GM18907 (cell line): ENCODE data around the gene RNF26.

Source experiments
- ATAC-seq: cut with Tn5 transposase; IDR thresholded peaks from one replicate; pipeline ENCODE4 v1.9.1; 2021; ENCODE audit warnings: mild to moderate bottlenecking, moderate library complexity; ENCODE audit not compliant: unreplicated experiment

The RNF26 gene

DNA sequence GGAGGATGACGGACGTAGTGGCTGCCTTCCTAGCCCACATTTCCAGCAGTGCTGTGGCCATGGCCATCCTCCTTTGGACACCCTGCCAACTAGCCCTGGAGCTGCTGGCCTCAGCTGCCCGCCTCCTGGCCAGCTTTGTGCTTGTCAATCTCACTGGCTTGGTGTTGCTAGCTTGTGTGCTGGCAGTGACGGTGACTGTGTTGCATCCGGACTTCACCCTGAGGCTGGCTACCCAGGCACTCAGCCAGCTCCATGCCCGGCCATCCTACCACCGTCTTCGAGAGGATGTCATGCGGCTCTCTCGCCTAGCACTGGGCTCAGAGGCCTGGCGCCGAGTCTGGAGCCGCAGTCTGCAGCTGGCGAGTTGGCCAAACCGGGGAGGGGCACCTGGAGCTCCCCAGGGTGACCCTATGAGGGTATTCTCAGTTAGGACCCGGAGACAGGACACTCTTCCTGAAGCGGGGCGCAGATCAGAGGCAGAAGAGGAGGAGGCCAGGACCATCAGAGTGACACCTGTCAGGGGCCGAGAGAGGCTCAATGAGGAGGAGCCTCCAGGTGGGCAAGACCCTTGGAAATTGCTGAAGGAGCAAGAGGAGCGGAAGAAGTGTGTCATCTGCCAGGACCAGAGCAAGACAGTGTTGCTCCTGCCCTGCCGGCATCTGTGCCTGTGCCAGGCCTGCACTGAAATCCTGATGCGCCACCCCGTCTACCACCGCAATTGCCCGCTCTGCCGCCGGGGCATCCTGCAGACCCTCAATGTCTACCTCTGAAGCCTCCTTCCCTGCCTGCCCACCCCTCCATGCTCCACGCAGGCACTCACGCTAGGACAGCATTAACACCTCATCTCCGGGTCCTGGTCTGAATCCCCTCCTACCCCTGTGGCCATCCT, 1.6 kb downstream of the RNF26 start:
- no peak for ATAC-seq

DNA sequence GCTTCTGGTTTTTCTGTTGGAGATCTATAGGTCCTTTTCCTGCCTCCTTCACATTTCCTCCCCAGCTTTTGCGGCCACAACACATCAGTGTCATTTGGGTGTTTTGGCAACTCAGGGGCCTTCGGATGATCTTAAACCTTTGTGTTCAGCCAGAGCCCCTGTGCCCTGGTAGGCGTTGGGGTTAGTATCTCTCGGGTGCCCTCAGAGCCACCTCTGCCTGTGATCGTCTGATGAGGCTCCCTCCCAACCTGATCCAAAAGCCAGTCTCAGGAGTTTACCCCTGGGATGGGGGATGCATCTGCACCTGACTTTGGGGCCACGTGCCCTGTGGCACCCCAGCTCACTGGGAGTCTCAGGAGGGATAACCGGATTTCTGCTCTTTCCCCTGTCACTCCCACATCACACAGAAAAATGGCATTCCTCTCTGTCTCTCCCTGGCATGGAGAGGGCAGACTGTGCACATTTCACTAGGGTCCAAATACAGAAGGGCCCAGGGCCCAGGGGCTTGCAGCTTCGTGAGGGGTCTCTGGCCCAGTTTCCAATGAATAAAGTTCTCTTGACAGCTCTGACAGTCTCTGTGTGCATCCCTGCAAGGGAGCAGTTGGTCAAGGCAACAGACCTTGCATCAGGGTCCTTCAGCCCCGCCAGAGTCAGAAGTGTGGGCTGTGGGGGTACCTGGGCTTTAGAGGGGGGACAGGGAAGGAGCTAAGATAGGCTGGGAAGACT, 2.6 kb downstream of the RNF26 start:
- ATAC-seq, result no peak

DNA sequence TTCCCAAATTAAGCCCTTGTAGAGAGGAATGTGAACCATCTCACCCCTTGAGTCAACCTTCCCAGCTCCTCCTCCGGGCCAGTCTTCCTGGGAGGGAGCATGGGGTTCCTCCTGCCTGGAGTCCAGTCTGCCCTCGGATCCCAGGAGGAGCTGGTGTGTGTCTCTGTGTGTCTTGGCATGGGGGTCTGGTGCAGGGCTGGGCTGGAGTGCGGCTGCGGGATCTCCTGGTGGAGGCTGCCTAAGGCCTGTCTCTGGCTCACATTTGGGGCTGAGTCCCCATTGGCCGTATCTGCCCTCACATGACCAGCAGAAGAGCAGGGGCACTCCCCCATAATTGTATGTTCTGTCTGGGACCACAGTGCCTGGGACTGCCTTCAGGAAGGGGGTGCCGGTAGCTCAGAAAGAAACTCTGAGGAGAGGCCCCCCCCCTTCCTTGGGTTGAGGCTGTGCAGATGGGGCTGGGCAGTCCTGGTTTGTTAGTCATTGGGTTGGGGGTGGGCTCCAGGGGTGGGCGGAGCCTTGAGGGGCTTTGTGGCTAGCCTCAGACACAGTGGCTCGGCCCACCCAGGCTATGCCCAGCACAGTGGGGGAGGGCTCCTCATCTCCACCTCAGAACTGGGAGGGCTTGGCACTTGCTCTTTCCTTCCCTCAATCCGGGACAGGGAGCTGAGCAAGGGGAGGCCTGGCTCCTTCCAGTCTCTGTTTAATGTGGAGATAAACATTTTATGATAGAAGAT, 3.4 kb downstream of the RNF26 start:
- no peak for ATAC-seq

DNA sequence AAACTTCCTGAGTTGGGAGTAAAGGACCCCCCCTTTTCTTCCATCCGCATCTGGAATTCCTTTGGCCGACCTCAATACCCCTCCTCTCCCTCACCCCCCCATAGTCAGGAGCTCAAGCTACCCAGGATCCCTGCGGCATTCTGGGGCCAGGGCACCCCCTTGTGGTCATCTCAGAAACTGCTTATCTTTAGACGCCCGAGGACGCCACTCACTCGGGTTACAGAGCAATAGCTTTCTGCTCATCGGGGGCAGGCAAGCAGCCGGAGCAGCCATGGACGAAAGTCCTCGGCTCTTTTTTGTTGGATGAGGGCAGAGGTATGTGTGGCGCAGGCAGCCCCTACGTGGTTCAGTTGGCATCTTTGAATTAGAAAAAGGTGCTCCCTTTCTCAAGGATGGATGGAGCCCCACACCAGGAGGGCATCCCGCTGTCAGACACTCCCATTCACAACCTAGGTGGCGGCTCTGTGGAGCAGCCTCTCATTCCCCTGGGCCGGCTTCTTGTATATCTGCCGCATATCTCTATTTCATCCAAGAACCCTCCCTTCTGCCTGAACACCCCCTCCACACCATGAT, 4.1 kb downstream of the RNF26 start:
- peak; percentile 26 for ATAC-seq

DNA sequence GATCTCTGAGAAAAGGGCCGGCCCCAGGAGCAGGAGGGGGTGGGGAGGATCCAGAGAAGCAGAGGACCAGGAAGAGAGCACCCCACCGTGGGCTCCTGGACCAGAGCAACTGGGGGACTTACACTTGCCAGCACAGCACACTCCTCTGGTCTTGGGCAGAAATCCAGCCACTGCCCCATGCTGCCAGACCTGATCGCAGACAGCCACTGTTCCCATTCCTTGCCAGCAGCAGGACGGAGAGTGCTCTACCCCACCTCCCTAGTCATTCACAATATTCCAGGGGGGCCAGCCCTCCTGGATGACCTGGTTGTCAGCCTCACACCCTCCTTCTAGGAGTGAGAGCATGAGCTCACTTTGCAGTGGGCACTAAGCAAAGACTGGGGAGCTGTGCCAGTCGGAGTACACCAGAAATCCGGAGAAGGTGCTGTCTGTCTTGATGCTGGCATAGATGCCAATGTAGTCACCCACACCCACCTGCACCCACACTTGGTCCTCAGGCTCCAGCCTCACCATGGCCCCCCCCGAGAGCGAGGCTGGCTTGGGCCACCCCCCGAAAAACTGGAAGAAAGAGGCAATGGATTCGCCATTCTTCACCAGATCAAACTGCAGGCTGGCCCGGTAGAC, 4.8 kb downstream of the RNF26 start:
- ATAC-seq, result no peak

DNA sequence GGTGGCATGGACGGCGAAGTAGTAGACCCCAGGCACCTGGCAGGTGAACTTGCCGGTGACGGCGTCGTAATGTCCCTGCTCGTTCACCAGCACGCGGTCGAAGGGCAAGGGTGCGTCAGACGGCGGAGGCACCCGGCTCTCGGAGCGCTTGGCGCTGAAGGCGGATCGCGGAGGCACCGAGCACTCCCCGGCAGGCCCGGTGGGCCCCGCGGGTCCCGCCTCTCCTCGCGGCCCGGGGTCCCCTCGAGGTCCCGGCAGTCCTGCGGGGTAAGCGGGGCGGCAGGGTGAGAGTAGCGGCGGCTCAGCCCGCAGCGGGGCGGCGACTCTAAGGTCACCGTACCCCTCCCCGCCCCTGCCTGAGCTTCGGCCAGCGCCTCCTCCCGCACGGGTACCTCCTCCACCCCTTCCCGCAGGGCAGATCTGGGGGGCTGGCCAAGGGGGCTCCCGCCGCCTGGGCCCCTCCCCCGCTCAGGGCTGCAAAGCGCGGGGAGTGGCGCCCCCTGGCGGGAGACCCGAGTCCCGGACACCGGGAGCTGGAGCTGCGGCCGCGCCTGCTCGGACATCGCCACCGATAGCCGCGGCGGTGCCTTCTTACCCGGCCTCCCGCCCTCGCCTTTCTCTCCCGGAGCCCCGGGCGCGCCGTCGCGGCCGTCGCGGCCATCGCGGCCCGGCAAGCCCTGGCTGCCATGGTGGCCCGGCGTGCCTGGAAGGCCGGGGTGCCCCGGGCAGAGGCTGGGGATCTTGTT, 5.4 kb downstream of the RNF26 start:
- ATAC-seq, result peak; percentile 35

DNA sequence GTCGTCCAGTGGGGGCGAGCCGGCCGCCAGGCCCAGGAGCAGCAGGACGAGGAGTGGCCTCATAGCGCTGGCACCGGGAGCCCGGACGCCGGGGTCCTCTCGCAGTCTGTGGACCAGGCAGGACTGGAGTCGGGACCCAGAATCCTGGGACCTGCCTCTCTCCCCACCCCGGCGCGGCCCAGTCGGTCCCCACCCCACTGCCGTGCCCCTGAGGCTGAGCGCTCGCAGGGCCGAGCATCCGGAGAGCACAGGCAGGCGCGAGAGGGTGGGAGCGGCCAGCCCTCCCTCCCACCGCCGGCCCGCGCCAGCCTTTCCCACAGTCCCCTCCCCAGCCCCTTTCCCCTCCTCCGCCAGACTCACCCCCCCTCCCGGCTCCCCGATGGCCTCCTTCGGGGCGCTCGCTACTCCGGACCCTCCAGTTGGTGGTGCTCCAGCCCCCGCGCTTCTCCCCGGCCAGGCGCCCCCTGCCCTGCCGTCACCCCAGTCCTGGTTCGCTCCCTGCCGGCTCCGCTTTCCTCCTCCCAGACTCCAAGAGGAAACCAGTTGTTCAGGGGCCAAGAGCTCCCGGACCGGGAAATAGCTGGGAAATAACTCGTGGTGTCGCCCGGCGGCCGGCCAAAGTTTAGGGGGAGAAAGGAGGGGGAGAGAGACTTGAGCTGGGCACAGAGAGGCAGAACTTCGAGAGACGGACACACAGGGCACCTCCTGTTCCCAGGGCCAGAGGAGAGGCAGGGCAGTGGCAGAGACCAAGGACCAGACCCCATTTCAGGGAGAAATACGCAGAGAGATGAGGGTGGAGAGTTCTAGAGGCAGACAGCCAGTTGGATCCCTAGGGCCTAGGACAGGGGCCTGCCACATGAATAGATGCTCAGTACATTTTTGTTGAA, 6.3 kb downstream of the RNF26 start, which contains the start of gene C1QTNF5:
C1QTNF5 (minus strand) TSS at position 549 of the 887 bp plus-strand sequence; CDS start at position 63, 486 bp downstream.
- no peak for ATAC-seq

DNA sequence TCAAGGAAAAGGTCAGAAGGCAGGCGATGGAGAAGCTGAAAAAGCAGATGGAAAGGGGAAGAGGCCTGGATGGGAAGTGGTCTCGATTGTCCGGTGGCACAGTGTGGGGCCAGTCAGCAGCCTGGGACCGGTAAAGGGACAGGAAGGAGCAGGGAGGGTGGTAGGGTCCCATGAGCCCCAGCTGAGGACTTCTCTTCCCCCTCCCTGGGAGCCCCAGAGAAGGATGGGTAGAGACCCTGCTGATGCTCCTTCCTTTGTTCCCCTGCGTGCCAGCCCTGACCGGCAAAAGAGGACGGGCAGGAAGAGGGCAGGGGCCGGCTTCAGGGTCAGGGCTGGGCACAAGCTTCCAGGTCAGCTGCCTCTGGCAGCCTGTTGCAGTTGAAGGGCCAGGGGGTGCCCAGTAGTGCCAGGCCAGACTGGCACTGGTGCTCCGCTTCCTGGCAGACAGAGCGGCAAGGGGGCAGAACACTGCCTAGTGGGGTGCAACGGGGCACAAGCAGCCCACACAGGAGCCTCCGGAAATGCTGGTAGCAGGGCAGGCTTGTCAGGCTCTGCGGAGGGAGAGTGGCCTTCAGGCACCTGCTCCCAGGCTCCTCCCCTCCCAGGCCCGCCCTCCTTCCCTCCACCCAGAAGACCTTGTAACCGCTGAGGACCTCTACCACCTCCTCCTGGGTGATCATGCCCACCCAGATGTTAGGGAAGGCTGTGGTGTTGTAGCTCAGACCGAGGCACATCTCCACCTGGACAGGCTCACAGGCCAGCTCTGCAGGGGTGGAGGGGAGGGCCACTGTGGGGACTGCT, 7.1 kb downstream of the RNF26 start:
- ATAC-seq, result no peak

DNA sequence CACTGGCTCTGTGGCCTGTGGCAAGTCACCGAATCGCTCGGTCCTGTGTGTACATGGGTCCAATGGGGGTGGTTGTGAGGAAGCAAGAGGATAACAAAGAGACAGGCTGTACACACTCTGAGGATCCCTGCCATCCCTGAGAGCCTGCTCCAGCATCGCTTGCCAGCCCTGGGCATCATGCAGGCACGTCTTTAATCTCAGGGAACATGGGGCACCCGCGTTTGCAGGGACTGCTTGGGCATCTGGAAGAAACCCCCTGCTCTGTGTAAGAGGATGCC, 7.6 kb downstream of the RNF26 start:
- no peak for ATAC-seq

DNA sequence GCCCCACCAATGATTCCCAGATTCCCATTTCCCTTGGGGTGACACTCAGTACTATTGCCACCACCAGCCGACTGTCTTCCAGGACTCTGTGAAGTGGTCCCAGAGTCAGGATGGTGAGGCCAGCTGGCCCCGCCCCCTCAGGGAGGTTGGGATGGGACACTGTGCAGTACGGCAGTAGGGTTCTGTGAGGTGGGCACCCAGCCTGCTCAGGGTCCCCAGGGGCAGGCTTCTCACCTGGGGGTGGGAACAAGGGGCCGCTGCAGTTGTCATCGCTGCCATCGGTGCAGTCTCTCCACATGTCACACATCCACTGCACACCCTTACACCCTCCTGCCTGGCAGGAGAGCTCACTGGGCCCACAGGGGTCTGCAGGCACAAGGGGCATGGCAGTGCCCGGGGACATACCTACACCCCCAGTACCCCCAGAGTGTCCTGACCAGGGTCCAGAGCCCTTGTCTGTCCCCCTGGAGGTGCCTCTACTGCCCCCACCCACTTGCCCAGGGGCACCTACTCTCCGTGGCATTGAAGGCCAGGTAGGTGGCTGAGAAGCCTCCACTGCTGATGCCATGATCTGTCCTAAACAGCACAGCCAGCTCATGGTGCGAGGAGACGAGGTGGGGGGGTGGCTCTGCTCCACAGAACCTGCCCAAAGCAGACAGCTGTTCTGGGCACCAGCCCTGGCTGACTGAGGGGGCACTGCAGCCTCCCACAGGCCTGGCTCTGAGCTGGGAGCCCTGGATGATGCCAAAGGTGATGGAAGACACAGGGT, 8.2 kb downstream of the RNF26 start:
- no peak for ATAC-seq

DNA sequence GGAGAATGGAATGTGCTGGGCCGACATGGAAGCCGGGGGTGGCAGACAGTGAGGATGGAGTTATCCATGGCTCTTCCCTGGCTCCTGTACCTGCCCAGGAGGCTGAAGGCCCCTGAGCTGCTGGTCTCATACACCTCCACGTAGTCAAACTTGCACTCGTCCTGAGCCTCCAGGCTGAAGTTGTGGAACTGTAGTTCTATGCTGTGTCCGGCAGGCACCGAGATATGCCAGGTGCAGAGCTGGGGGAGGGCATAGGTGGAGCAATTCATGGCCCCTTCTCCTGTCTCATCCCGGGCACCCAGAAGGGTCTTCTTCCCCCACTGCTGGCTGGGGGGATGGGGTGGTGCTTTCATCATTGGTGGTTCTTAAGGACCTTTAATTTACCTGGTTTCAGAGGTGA, 9.4 kb downstream of the RNF26 start:
- no peak for ATAC-seq

DNA sequence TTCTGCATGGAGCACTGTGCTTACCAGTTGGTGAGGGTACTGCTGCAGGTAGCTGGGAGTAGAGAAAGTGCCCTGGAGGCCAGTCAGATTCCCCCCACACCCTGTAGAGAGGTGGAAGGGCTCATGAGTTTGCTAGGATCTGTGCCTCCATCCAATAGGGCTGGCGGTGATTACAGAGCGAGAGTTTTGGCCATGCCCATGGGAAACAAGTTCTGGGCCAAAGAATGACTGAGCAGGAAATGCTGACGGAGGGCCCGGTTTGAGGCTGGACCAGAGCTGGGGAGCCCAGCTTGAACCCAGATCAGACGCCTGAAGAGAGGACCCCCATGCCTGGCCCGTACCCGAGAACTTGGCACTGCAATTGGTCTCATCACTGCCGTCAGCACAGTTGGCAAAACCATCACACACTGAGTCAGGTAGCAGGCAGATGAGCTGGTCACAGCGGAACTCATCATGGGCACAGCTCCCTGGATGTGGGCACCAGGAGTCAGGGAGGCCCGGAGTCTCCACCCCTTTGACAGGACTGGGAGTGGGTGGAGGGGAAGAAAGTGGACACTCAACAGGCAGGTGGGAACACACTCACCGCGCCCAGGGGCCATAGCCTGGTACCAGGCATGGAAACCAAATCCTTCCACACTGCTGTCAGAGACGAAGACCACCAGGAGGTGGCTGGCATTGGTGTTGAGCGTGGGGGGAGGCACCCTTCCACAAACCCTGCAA, 10.1 kb downstream of the RNF26 start:
- ATAC-seq, result no peak

DNA sequence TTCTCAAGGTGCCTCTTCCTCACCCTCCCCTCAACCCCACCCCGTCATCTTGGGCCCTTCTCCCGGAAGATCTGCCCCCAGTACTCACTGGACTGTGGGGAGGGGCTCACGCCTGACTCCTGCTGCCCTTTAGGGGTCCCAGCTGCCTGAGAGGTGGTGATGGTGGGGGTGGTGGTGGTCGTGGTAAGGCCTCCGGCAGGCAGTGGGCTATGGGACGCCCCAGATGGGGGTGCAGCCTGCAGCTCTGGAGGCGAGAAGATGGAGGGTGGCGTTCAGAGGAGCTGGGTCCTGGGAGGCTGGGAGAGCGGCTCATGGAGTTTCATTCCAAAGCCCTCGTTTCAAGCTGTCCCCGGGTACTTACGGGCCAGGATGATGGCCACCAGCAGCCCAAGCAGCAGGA, 11.4 kb downstream of the RNF26 start:
- ATAC-seq, result no peak

DNA sequence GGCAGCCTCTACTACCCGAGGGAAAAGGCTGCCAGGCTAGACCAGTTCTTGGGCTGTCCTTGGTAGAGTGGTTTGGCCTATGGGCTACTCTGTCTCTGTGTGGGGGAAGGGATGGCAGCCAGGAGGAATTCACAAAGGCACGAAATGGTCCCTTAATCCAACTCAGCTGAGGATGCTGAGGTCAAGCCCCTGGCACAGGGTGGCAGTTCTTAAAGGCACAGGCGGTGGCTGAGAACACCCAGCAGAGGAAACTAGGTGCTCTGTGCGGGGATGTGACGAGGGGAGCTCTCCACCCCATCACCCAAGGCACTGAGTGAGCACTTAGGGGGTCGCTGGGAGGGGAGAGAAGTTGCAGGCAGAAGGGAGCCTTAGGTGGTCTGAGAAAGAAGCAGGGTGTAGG, 12.3 kb downstream of the RNF26 start, which contains the start of gene MFRP:
MFRP (minus strand) TSS at position 101 of the 400 bp plus-strand sequence. CDS start 192 bp downstream, outside the sequence.
- ATAC-seq, result no peak

DNA sequence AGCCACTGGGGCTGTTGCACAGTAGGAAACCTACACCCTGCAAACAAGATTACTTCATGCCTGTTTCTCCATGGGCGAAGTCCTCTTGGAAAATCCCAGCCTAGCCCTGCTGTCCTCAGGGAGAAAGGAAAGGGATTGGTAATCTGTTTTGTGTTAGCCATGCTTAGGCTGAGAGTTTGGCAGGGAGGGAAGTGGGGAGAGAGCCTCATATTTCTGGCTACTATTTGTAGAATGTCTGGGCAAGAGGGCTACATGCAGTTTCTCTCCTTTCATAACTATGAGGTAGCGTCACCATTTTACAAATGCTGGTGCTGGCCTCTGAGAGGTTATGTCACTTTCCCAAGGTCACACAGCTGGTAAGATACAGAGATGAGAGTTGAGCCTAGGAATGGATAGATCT, 12.9 kb downstream of the RNF26 start:
- no peak for ATAC-seq

DNA sequence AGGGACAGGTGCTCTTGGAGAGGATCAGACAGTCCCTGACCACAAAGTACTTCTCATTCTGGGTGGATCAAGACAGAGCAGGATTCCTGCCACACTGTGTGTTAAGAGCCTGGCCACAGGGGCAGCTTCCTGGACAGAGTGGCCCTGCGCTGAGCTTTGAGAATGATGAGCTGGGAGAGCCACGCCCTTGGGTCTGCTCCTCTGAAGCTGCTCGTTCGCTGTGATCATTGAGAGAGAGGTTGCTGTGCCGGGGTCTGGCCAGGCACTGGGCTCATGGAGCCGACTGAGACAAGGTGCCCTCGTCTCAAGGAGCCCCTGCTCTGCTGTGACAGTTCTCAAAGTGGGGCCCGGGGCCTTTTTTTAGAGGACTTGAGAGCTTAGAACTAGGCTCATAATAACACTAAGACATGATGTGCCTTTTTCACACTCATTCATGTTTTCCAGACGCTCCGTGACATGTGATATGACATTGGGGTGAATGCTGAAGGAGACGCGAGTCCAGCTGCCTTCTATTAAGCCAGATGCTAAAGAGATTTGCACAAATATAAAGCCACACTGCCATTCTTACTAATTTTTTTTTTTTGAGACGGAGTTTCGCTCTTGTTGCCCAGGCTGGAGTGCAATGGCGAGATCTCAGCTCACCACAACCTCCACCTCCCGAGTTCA, 13.7 kb downstream of the RNF26 start:
- ATAC-seq, result no peak
